GM19397 (cell line): ENCODE measurements around the gene ETFBKMT.
"Not testable (repeated sequence)": the region's sequence is repeated elsewhere in the genome, so short reads cannot be mapped to it uniquely, and the experiment has no call there.

Experiments
- ATAC-seq: cut with Tn5 transposase; IDR thresholded peaks from one replicate; pipeline ENCODE4 v1.9.1; 2021; ENCODE audit warnings: mild to moderate bottlenecking, moderate library complexity; ENCODE audit not compliant: unreplicated experiment

The ETFBKMT gene

GRCh38 chr12:31655208-31655607 lies 4.3 kb upstream of the ETFBKMT start:
- ATAC-seq, result no peak

- no peak for ATAC-seq
Observed at GRCh38 chr12:31655792-31656191, 3.7 kb upstream of the ETFBKMT start.

- no peak for ATAC-seq
Observed at GRCh38 chr12:31658471-31659086, 909 bp upstream of the ETFBKMT start.

- ATAC-seq, result no peak
Observed at GRCh38 chr12:31662176-31662849, 2.8 kb downstream of the ETFBKMT start.

GRCh38 chr12:31663576-31663975 lies 4.1 kb downstream of the ETFBKMT start:
- no peak for ATAC-seq

GRCh38 chr12:31664038-31664437 lies 4.5 kb downstream of the ETFBKMT start:
- no peak for ATAC-seq

- no peak for ATAC-seq
Observed at GRCh38 chr12:31669020-31669419, 9.5 kb downstream of the ETFBKMT start.

- not testable (repeated sequence) for ATAC-seq
Observed at GRCh38 chr12:31669582-31669981, 10.1 kb downstream of the ETFBKMT start.

- no peak for ATAC-seq
Observed at GRCh38 chr12:31672521-31672920, 13.0 kb downstream of the ETFBKMT start.

- peak; percentile 80 for ATAC-seq
Observed at GRCh38 chr12:31682136-31682962, 22.9 kb downstream of the ETFBKMT start.

GRCh38 chr12:31685801-31686200 lies 26.3 kb downstream of the ETFBKMT start:
- no peak for ATAC-seq

- peak; percentile 64 for ATAC-seq
Observed at GRCh38 chr12:31687101-31687527, 27.6 kb downstream of the ETFBKMT start.

- not testable (repeated sequence) for ATAC-seq
Observed at GRCh38 chr12:31689921-31690320, 30.4 kb downstream of the ETFBKMT start.

- no peak for ATAC-seq
Observed at GRCh38 chr12:31702047-31702446, 42.6 kb downstream of the ETFBKMT start.

GRCh38 chr12:31705621-31706020 lies 46.1 kb downstream of the ETFBKMT start:
- no peak for ATAC-seq

GRCh38 chr12:31708118-31708517 lies 48.6 kb downstream of the ETFBKMT start:
- ATAC-seq, result not testable (repeated sequence)

GRCh38 chr12:31710021-31710818 lies 50.7 kb downstream of the ETFBKMT start:
- no peak for ATAC-seq

- ATAC-seq, result no peak
Observed at GRCh38 chr12:31712877-31713276, 53.4 kb downstream of the ETFBKMT start.

- ATAC-seq, result peak; percentile 35
Observed at GRCh38 chr12:31714406-31715271, 55.2 kb downstream of the ETFBKMT start.

- peak; percentile 67 for ATAC-seq
Observed at GRCh38 chr12:31715283-31715825, 55.9 kb downstream of the ETFBKMT start.
